ENCODE measurements around the gene SURF6. TPM values are rescaled to one million over a fixed set of nuclear protein-coding genes. Genes with fewer than 3 reads are reported as not detected.

The SURF6 gene
- total RNA-seq, 1 donor from 2014 or later = 23.9 TPM

DNA sequence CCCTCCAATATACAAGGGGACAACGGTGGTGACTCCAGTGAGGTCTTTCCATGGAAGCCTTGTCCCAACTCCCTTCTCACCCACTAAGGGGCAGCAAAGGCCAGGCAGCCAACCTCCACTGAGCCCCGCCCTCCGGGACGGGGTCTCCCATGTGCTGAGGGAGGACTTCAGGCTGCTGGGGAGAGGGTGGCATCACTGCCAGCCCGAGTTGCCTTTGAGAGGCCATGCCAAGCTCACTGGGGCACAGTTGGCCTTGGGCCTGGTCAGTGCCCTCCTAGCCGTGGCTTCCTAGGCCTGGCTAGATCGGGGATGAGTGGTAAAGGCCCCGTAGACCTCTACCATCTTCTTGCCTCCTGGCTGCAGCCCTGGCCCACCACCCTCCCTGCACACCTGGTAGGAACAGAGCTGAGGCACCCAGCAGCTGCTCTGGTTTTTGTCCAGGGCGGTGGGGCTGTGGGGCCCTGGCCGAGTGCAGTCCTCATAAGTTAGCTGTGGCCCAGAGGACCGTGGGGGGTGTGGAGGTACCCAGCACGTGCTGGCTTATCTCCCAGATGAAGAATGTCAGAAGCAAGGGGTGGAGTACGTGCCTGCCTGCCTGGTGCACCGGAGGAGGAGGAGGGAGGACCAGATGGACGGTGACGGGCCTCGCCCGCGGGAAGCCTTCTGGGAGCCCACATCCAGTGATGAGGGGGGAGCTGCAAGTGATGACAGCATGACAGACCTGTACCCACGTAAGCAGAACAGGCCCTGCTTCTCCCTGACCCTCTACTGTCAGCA, 23.6 kb upstream of the SURF6 start:
- Mint-ChIP-seq H3K4me1 (peaks cover 19% of the 10 kb centered on the region), H3K9me3 (no peaks in the 10 kb centered on the region), H3K36me3 (ENCODE audit: low read depth) (peaks cover 6% of the 10 kb centered on the region), H3K27me3 (ENCODE audit: low read depth) (peaks cover 8% of the 10 kb centered on the region), H3K27ac (ENCODE audit: unreplicated experiment) (peak overlapping the region; percentile 67), H3K4me3 (peak overlapping the region; percentile 85)
- DNase-seq (ENCODE audit: low read depth, low spot score) = no peak
- TF ChIP-seq, protein P1, sequence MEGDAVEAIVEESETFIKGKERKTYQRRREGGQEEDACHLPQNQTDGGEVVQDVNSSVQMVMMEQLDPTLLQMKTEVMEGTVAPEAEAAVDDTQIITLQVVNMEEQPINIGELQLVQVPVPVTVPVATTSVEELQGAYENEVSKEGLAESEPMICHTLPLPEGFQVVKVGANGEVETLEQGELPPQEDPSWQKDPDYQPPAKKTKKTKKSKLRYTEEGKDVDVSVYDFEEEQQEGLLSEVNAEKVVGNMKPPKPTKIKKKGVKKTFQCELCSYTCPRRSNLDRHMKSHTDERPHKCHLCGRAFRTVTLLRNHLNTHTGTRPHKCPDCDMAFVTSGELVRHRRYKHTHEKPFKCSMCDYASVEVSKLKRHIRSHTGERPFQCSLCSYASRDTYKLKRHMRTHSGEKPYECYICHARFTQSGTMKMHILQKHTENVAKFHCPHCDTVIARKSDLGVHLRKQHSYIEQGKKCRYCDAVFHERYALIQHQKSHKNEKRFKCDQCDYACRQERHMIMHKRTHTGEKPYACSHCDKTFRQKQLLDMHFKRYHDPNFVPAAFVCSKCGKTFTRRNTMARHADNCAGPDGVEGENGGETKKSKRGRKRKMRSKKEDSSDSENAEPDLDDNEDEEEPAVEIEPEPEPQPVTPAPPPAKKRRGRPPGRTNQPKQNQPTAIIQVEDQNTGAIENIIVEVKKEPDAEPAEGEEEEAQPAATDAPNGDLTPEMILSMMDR (conservative IDR thresholded peaks at IDR 0.05) = peak; percentile 50

DNA sequence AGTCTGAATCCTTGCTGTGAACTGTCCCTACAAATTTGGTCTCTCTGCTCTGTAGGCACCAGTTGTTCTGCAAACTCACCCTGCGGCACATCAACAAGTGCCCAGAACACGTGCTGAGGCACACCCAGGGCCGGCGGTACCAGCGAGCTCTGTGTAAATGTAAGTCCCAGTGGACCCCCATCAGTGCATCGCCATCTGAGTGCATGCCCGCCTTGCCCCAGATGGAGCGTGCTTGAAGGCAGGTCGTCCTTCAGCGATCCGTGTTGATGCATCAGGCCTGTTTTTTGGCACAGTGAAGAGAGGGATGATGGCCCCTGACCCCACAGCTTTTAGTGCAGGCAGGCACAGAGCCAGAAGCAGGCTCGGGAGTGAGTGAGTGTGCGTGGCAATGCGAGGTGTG, 21.7 kb upstream of the SURF6 start:
- Mint-ChIP-seq H3K9me3 (no peaks in the 10 kb centered on the region), H3K27ac (ENCODE audit: unreplicated experiment) (peak overlapping the region; percentile 43), H3K36me3 (ENCODE audit: low read depth) (peaks cover 7% of the 10 kb centered on the region)

DNA sequence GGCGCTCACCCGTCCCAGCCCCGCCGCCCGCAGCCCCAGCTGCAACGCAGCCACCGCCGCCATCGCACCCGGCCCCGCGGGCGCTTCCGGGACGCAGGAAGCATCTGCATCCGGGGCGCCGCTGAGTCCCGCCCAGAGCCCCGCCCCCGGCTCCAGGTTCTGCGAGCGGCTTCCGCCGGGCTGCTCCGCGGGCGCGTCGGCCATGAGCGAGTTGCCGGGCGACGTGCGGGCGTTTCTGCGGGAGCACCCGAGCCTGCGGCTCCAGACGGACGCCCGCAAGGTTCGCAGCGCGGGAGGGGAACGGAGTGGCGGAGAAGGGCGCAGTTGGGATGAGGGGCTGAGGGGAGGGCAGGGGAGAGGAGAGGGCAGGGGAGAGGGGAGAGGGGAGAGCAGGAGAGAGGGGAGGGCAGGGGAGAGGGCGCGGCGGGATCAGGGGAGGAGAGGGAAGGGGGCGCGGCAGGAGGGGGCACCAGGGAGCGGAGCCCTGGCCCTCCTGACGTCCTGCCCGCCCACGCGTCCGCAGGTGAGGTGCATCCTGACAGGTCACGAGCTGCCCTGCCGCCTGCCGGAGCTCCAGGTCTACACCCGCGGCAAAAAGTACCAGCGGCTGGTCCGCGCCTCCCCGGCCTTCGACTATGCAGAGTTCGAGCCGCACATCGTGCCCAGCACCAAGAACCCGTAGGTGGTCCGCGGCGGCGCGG, 20.6 kb upstream of the SURF6 start, which contains the start of the genes SURF1 and SURF2:
SURF1 (minus strand) TSS at position 97 of the 701 bp plus-strand sequence; CDS start at position 63, 34 bp downstream.
SURF2 (plus strand) TSS at position 160 of the 701 bp plus-strand sequence; CDS start at position 203, 43 bp downstream.
- TF ChIP-seq, protein P1 (conservative IDR thresholded peaks at IDR 0.05) = no peak
- H3K9me3 Mint-ChIP-seq = no peaks in the 10 kb centered on the region
- H3K27me3 Mint-ChIP-seq (ENCODE audit: low read depth) = peaks cover 8% of the 10 kb centered on the region
- H3K4me3 Mint-ChIP-seq = peak within 1 kb of the TSS; percentile 96
- H3K27ac Mint-ChIP-seq (ENCODE audit: unreplicated experiment) = peak within 1 kb of the TSS; percentile 71
- peak; percentile 78 for DNase-seq (ENCODE audit: low read depth, low spot score)
- H3K4me1 Mint-ChIP-seq = peaks cover 21% of the 10 kb centered on the region
- peaks cover 14% of the 10 kb centered on the region for H3K36me3 Mint-ChIP-seq (ENCODE audit: low read depth)

More for the DNA sequence above, 21.7 kb upstream of the SURF6 start:
- peaks cover 21% of the 10 kb centered on the region for H3K4me1 Mint-ChIP-seq
- TF ChIP-seq, protein P1 (conservative IDR thresholded peaks at IDR 0.05) = no peak
- peak overlapping the region; percentile 85 for H3K4me3 Mint-ChIP-seq
- peaks cover 8% of the 10 kb centered on the region for H3K27me3 Mint-ChIP-seq (ENCODE audit: low read depth)
- no peak for DNase-seq (ENCODE audit: low read depth, low spot score)

DNA sequence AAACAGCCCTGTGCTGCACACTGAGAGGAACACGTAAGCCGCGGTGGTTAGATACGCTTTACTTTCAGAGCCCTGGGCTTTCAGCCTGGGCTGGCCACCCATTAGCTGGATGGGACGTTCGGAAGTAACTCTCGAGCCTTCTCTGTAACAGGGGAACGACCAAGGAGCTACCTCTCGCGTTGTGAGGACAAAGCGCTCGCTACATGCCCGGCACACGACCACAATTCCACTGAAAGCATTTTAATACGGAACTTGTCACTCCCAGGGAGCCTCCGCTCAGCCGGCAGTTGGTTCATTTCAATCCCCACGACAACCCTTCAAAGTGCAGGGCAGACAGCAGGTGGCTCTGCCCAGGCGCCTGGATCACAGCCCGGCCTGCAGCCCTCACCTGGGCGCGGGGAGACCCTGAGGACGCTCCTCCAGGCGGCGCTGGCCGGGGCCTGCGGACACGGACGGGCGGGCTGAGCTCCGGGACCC, 19.9 kb upstream of the SURF6 start:
- H3K27me3 Mint-ChIP-seq (ENCODE audit: low read depth) = peaks cover 8% of the 10 kb centered on the region
- H3K4me1 Mint-ChIP-seq = peaks cover 21% of the 10 kb centered on the region
- no peaks in the 10 kb centered on the region for H3K9me3 Mint-ChIP-seq
- peak overlapping the region; percentile 96 for H3K4me3 Mint-ChIP-seq
- H3K27ac Mint-ChIP-seq (ENCODE audit: unreplicated experiment) = peak overlapping the region; percentile 71
- DNase-seq (ENCODE audit: low read depth, low spot score) = no peak
- TF ChIP-seq, protein P1 (conservative IDR thresholded peaks at IDR 0.05) = no peak
- peaks cover 18% of the 10 kb centered on the region for H3K36me3 Mint-ChIP-seq (ENCODE audit: low read depth)

DNA sequence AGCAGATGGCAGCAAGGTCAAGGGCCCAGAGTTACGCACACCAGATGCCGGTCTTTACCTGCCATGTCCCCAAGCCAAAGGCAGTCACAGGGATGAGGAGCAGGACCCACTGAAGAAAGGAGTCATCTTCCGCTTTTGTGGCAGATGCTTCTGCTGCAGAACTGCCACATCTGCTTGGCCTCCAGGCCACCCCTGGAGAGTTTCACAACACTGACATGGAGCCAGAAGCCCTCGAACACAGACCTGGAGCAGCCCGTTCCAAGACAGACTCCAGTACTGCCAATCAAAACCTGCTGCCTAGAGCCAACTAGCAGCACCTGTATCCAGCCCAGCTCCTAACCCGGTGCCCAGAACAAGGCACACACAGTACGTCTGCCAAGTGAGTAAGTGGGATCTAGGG, 18.8 kb upstream of the SURF6 start:
- no peaks in the 10 kb centered on the region for H3K9me3 Mint-ChIP-seq
- H3K36me3 Mint-ChIP-seq (ENCODE audit: low read depth) = peaks cover 22% of the 10 kb centered on the region
- H3K27me3 Mint-ChIP-seq (ENCODE audit: low read depth) = peaks cover 8% of the 10 kb centered on the region
- peak overlapping the region; percentile 50 for H3K27ac Mint-ChIP-seq (ENCODE audit: unreplicated experiment)
- H3K4me1 Mint-ChIP-seq = peaks cover 25% of the 10 kb centered on the region
- TF ChIP-seq, protein P1 (conservative IDR thresholded peaks at IDR 0.05) = no peak
- no peak for DNase-seq (ENCODE audit: low read depth, low spot score)
- peak overlapping the region; percentile 96 for H3K4me3 Mint-ChIP-seq
